Hepatocyte (in vitro differentiated cells): ENCODE data around the gene SCNN1G.

Experiments used
- EZH2phosphoT487 ChIP-seq: fragments of 200-600 bp; sonication (generic); IDR thresholded peaks from one replicate; pipeline ENCODE4 v1.6.1; 2018; ENCODE audit warnings: antibody characterized with exemption, mild to moderate bottlenecking, low read depth, moderate library complexity; ENCODE audit not compliant: unreplicated experiment, severe bottlenecking
- TF ChIP-seq, protein P1 (sequence below): fragments of 200-600 bp; sonication (generic); IDR thresholded peaks from 2 replicates; pipeline ENCODE4 v1.5.1; 2016; ENCODE audit warnings: antibody characterized with exemption, mild to moderate bottlenecking; ENCODE audit not compliant: poor library complexity

DNA sequence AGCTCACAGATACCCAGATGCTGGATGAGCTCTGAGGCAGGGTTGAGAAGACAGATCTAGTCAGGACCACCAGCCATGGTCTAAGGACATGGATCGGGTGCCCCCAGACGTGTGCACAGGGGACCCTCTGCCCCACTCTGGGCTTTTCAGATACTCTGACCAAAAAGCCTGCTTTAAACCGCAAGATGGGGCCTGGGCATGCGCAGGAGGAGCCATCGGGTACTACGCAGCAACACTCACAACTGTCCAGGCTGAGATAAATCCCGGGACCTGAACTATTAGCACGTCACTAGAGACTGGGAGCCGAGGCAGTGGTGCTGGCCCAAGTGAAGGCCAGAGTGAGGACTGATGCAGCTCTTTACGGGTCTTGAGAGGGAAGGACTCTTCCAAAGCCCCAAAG, 32.9 kb downstream of the SCNN1G start:
- TF ChIP-seq, protein P1, sequence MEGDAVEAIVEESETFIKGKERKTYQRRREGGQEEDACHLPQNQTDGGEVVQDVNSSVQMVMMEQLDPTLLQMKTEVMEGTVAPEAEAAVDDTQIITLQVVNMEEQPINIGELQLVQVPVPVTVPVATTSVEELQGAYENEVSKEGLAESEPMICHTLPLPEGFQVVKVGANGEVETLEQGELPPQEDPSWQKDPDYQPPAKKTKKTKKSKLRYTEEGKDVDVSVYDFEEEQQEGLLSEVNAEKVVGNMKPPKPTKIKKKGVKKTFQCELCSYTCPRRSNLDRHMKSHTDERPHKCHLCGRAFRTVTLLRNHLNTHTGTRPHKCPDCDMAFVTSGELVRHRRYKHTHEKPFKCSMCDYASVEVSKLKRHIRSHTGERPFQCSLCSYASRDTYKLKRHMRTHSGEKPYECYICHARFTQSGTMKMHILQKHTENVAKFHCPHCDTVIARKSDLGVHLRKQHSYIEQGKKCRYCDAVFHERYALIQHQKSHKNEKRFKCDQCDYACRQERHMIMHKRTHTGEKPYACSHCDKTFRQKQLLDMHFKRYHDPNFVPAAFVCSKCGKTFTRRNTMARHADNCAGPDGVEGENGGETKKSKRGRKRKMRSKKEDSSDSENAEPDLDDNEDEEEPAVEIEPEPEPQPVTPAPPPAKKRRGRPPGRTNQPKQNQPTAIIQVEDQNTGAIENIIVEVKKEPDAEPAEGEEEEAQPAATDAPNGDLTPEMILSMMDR, result no peak
- TF ChIP-seq EZH2phosphoT487, result no peak
